ENCODE data around the gene TTI1. TPM values are rescaled to one million over a fixed set of nuclear protein-coding genes. Genes with fewer than 3 reads are reported as not detected.

Gene TTI1
- total RNA-seq, 1 donor from 2014 or later: 13.4 TPM

- Mint-ChIP-seq H3K4me1 (ENCODE audit: low read depth, unreplicated experiment) (peaks cover 31% of the 10 kb centered on the region), H3K9me3 (ENCODE audit: unreplicated experiment) (no peaks in the 10 kb centered on the region), H3K36me3 (ENCODE audit: low read depth, unreplicated experiment) (peaks cover 8% of the 10 kb centered on the region), H3K27me3 (ENCODE audit: low read depth, unreplicated experiment) (no peaks in the 10 kb centered on the region), H3K27ac (ENCODE audit: unreplicated experiment) (no peak overlapping the region), H3K4me3 (ENCODE audit: unreplicated experiment) (no peak overlapping the region)
- Histone ChIP-seq H3K4me3 (ENCODE audit: insufficient read depth, low read depth, low read length) (no peak overlapping the region), H3K79me2 (ENCODE audit: insufficient read depth, low read length) (peaks cover 55% of the 10 kb centered on the region), H3K9me3 (ENCODE audit: insufficient read depth, low read depth, low read length) (no peaks in the 10 kb centered on the region), H3K9ac (ENCODE audit: low read length) (no peak overlapping the region), H3K4me1 (ENCODE audit: insufficient read depth, low read length) (peaks cover 29% of the 10 kb centered on the region), H4K20me1 (ENCODE audit: insufficient read depth, low read length) (peaks cover 19% of the 10 kb centered on the region), H2AFZ (ENCODE audit: low read depth, low read length) (no peak overlapping the region), H3K36me3 (ENCODE audit: insufficient read depth, low read length) (peaks cover 10% of the 10 kb centered on the region), H3K27me3 (ENCODE audit: insufficient read depth, low read length) (no peaks in the 10 kb centered on the region), H3K27ac (ENCODE audit: low read depth, low read length) (no peak overlapping the region), H3K4me2 (ENCODE audit: low read length) (no peak overlapping the region)
- TF ChIP-seq EZH2 (IDR thresholded peaks at IDR 0.05; ENCODE audit: insufficient read depth, low read length) (no peak), CTCF (IDR thresholded peaks at IDR 0.05; ENCODE audit: insufficient read depth, low read depth, low read length) (no peak)
- DNase-seq (ENCODE audit: low read depth) (no peak), FAIRE-seq (no peak)
Observed at GRCh38 chr20:38054647-38055046, 21.4 kb upstream of the TTI1 start.

- DNase-seq (ENCODE audit: low read depth): no peak
- Histone ChIP-seq H3K4me1 (ENCODE audit: insufficient read depth, low read length) (peaks cover 32% of the 10 kb centered on the region), H2AFZ (ENCODE audit: low read depth, low read length) (no peak overlapping the region), H3K79me2 (ENCODE audit: insufficient read depth, low read length) (peaks cover 65% of the 10 kb centered on the region), H4K20me1 (ENCODE audit: insufficient read depth, low read length) (peaks cover 19% of the 10 kb centered on the region), H3K9me3 (ENCODE audit: insufficient read depth, low read depth, low read length) (no peaks in the 10 kb centered on the region), H3K9ac (ENCODE audit: low read length) (no peak overlapping the region), H3K27me3 (ENCODE audit: insufficient read depth, low read length) (no peaks in the 10 kb centered on the region), H3K27ac (ENCODE audit: low read depth, low read length) (no peak overlapping the region), H3K4me2 (ENCODE audit: low read length) (no peak overlapping the region), H3K4me3 (ENCODE audit: insufficient read depth, low read depth, low read length) (no peak overlapping the region), H3K36me3 (ENCODE audit: insufficient read depth, low read length) (peaks cover 3% of the 10 kb centered on the region)
- Mint-ChIP-seq H3K27me3 (ENCODE audit: low read depth, unreplicated experiment) (no peaks in the 10 kb centered on the region), H3K9me3 (ENCODE audit: unreplicated experiment) (no peaks in the 10 kb centered on the region), H3K27ac (ENCODE audit: unreplicated experiment) (no peak overlapping the region), H3K4me3 (ENCODE audit: unreplicated experiment) (no peak overlapping the region), H3K4me1 (ENCODE audit: low read depth, unreplicated experiment) (peaks cover 34% of the 10 kb centered on the region), H3K36me3 (ENCODE audit: low read depth, unreplicated experiment) (peaks cover 9% of the 10 kb centered on the region)
- TF ChIP-seq CTCF (IDR thresholded peaks at IDR 0.05; ENCODE audit: insufficient read depth, low read depth, low read length) (no peak), EZH2 (IDR thresholded peaks at IDR 0.05; ENCODE audit: insufficient read depth, low read length) (no peak)
- no peak for FAIRE-seq
Observed at GRCh38 chr20:38052870-38053269, 19.6 kb upstream of the TTI1 start.

- peak; percentile 51 for DNase-seq (ENCODE audit: low read depth)
- Mint-ChIP-seq H3K36me3 (ENCODE audit: low read depth, unreplicated experiment) (peaks cover 11% of the 10 kb centered on the region), H3K27ac (ENCODE audit: unreplicated experiment) (peak overlapping the region; percentile 94), H3K27me3 (ENCODE audit: low read depth, unreplicated experiment) (no peaks in the 10 kb centered on the region), H3K9me3 (ENCODE audit: unreplicated experiment) (no peaks in the 10 kb centered on the region), H3K4me3 (ENCODE audit: unreplicated experiment) (peak overlapping the region; percentile 4), H3K4me1 (ENCODE audit: low read depth, unreplicated experiment) (peaks cover 47% of the 10 kb centered on the region)
- Histone ChIP-seq H3K9me3 (ENCODE audit: insufficient read depth, low read depth, low read length) (no peaks in the 10 kb centered on the region), H3K36me3 (ENCODE audit: insufficient read depth, low read length) (peaks cover 3% of the 10 kb centered on the region), H3K9ac (ENCODE audit: low read length) (peak overlapping the region; percentile 61), H4K20me1 (ENCODE audit: insufficient read depth, low read length) (peaks cover 21% of the 10 kb centered on the region), H2AFZ (ENCODE audit: low read depth, low read length) (no peak overlapping the region), H3K4me3 (ENCODE audit: insufficient read depth, low read depth, low read length) (no peak overlapping the region), H3K4me2 (ENCODE audit: low read length) (peak overlapping the region; percentile 62), H3K4me1 (ENCODE audit: insufficient read depth, low read length) (peaks cover 25% of the 10 kb centered on the region), H3K27ac (ENCODE audit: low read depth, low read length) (peak overlapping the region; percentile 80), H3K27me3 (ENCODE audit: insufficient read depth, low read length) (no peaks in the 10 kb centered on the region), H3K79me2 (ENCODE audit: insufficient read depth, low read length) (peaks cover 69% of the 10 kb centered on the region)
- FAIRE-seq: no peak
- TF ChIP-seq EZH2 (IDR thresholded peaks at IDR 0.05; ENCODE audit: insufficient read depth, low read length) (no peak), CTCF (IDR thresholded peaks at IDR 0.05; ENCODE audit: insufficient read depth, low read depth, low read length) (no peak)
Observed at GRCh38 chr20:38050686-38051085, 17.4 kb upstream of the TTI1 start.
